ENCODE measurements around the gene CMTR1.

GRCh38 chr6:37504024-37504423 is 71.0 kb downstream of the CMTR1 start:
- no peak for TF ChIP-seq RAD21 (conservative IDR thresholded peaks at IDR 0.05)
- no peak for TF ChIP-seq SMC3 (conservative IDR thresholded peaks at IDR 0.05; ENCODE audit: poor library complexity)
- TF ChIP-seq CTCF (IDR thresholded peaks at IDR 0.05; ENCODE audit: poor library complexity, severe bottlenecking), result no peak

Measured in neural cell (in vitro differentiated cells).